ENCODE measurements around the gene LYAR.

Gene LYAR

GRCh38 chr4:4308800-4309441 lies 19.0 kb upstream of the LYAR start:
- H3K4me1 Mint-ChIP-seq, result no peaks in the 10 kb centered on the region
- no peak overlapping the region for H3K27ac Mint-ChIP-seq
- no peak for TF ChIP-seq CTCF (IDR thresholded peaks at IDR 0.05; ENCODE audit: unreplicated experiment in 3 of 3)
- no peaks in the 10 kb centered on the region for H3K9me3 Mint-ChIP-seq
- H3K4me3 Mint-ChIP-seq, result no peak overlapping the region
- H3K36me3 Mint-ChIP-seq (ENCODE audit: low read depth), result peaks cover 27% of the 10 kb centered on the region
- H3K27me3 Mint-ChIP-seq (ENCODE audit: low read depth), result no peaks in the 10 kb centered on the region

GRCh38 chr4:4306920-4307319 lies 17.0 kb upstream of the LYAR start:
- TF ChIP-seq CTCF (IDR thresholded peaks at IDR 0.05; ENCODE audit: unreplicated experiment in 3 of 3), result no peak
- Mint-ChIP-seq H3K27me3 (ENCODE audit: low read depth) (no peaks in the 10 kb centered on the region), H3K4me1 (no peaks in the 10 kb centered on the region), H3K27ac (no peak overlapping the region), H3K4me3 (no peak overlapping the region), H3K36me3 (ENCODE audit: low read depth) (peaks cover 28% of the 10 kb centered on the region), H3K9me3 (no peaks in the 10 kb centered on the region)

- H3K9me3 Mint-ChIP-seq, result no peaks in the 10 kb centered on the region
- H3K36me3 Mint-ChIP-seq (ENCODE audit: low read depth), result peaks cover 26% of the 10 kb centered on the region
- H3K4me1 Mint-ChIP-seq, result no peaks in the 10 kb centered on the region
- no peak for TF ChIP-seq CTCF (IDR thresholded peaks at IDR 0.05; ENCODE audit: unreplicated experiment in 3 of 3)
- H3K27ac Mint-ChIP-seq, result no peak overlapping the region
- H3K27me3 Mint-ChIP-seq (ENCODE audit: low read depth), result no peaks in the 10 kb centered on the region
- H3K4me3 Mint-ChIP-seq, result no peak overlapping the region
Observed at GRCh38 chr4:4302416-4302815, 12.5 kb upstream of the LYAR start.

GRCh38 chr4:4302001-4302400 lies 12.0 kb upstream of the LYAR start:
- Mint-ChIP-seq H3K4me1 (no peaks in the 10 kb centered on the region), H3K36me3 (ENCODE audit: low read depth) (peaks cover 22% of the 10 kb centered on the region), H3K27me3 (ENCODE audit: low read depth) (no peaks in the 10 kb centered on the region), H3K27ac (no peak overlapping the region), H3K4me3 (no peak overlapping the region), H3K9me3 (no peaks in the 10 kb centered on the region)
- TF ChIP-seq CTCF (IDR thresholded peaks at IDR 0.05; ENCODE audit: unreplicated experiment in 3 of 3), result no peak

- H3K9me3 Mint-ChIP-seq, result peaks cover 9% of the 10 kb centered on the region
- no peak overlapping the region for H3K27ac Mint-ChIP-seq
- H3K27me3 Mint-ChIP-seq (ENCODE audit: low read depth), result no peaks in the 10 kb centered on the region
- TF ChIP-seq CTCF (IDR thresholded peaks at IDR 0.05; ENCODE audit: unreplicated experiment in 3 of 3), result no peak
- H3K4me3 Mint-ChIP-seq, result no peak overlapping the region
- no peaks in the 10 kb centered on the region for H3K4me1 Mint-ChIP-seq
- peaks cover 36% of the 10 kb centered on the region for H3K36me3 Mint-ChIP-seq (ENCODE audit: low read depth)
Observed at GRCh38 chr4:4299006-4299405, 9.1 kb upstream of the LYAR start.

GRCh38 chr4:4296283-4296846 lies 6.4 kb upstream of the LYAR start:
- no peak for TF ChIP-seq CTCF (IDR thresholded peaks at IDR 0.05; ENCODE audit: unreplicated experiment in 3 of 3)
- Mint-ChIP-seq H3K4me1 (peaks cover 4% of the 10 kb centered on the region), H3K36me3 (ENCODE audit: low read depth) (peaks cover 25% of the 10 kb centered on the region), H3K9me3 (peaks cover 9% of the 10 kb centered on the region), H3K27ac (no peak overlapping the region), H3K27me3 (ENCODE audit: low read depth) (no peaks in the 10 kb centered on the region), H3K4me3 (no peak overlapping the region)
